GM18526 (cell line): ENCODE results near the gene GNG7.

Experiments
- POLR2A ChIP-seq: IDR thresholded peaks from 3 replicates; pipeline ENCODE4 v1.6.1; 2011; ENCODE audit not compliant: insufficient read length; ENCODE audit errors: extremely low read depth

GNG7 gene

DNA sequence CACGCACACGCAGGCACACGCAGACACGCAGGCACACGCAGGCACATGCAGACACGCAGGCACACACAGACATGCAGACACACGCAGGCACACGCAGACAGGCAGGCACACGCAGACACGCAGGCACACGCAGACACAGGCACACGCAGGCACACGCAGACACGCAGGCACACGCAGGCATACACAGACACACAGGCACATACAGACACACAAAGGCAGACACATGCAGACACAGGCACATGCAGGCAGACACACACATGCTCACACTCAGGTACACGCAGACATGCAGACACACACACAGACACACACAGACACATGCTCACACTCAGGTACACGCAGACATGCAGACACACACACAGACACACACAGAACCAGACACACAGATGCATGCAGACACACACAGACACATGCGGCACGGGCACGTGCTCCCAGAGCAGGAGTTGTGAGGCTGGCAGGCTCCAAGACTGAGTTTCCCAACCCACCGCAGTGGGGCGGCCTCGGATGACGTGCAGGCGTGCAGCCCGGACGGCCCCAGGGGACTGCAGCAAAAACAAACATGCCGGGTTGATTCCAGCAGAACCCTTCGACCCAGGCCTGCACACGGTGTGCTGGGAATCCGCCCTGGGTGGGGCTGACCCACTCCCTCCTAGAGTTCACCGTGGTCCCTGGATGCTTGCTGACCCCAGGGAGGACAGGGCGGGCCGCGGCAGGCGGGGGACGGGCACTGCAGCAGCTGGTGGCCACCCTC is 126.6 kb downstream of the GNG7 start:
- TF ChIP-seq POLR2A: no peak

DNA sequence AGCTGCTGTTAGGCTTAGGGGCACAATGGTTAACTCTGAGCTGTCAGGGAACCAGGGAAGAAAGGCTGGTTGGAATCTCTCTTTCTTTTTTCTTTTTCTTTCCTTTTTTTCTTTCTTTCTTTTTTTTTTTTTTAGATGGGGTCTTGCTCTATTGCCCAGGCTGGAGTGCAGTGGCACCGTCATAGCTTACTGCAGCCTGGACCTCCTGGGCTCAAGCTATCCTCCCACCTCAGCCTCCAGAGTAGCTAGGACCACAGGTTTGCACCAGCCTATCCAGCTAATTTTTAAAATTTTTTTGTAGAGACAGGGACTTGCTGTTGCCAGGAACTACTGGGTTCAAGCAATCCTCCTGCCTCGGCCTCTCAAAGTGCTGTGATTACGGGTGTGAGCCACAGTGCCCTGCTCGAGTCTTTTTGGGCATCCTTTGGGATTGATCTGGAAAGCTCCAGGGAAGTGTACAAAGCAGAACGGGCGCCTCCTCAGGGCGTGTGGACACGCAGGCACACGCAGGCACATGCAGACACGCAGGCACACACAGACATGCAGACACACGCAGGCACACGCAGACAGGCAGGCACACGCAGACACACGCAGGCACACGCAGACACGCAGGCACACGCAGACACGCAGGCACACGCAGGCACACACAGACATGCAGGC is 127.4 kb downstream of the GNG7 start:
- TF ChIP-seq POLR2A: no peak

DNA sequence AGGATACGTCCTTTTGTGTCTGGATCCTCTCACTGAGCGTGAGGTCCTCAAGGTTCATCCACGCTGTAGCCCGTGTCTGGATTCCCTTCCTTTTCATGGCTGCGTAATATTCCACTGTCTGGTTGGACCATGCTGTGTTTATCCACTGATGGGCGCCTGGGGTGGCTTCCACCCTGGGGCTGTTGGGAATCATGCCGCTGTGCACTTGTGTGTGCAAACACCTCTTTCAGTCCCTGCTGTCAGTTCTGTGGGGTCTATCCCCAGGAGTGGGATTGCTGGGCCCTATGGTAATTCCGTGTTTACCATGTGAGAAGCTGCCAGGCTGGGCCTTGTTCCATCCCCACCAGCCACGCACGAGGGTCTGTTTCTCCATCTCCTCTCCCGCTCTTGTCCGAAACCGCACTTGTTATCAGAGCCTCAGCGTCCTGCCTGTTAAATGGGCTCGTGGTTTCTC is 128.0 kb downstream of the GNG7 start:
- TF ChIP-seq POLR2A: no peak

DNA sequence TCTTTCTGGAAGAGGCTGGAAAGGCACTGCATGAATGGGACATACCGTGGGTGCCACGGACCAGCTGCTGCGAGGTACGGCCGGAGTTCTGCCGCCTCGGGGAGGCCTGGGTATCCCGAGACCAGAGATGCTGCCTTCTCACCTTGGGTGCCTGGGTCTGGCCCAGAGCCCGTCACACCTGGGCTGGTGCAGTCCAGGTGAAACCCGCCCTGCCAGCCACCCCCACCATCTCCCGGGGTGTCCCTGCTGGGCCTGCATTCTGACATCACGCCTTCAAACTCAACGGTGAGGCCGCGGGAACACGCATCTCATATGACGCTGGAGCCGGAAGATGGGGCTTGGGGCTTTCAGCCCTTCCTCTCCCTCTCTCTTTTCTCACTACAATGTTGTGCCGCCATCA is 128.6 kb downstream of the GNG7 start:
- no peak for TF ChIP-seq POLR2A

DNA sequence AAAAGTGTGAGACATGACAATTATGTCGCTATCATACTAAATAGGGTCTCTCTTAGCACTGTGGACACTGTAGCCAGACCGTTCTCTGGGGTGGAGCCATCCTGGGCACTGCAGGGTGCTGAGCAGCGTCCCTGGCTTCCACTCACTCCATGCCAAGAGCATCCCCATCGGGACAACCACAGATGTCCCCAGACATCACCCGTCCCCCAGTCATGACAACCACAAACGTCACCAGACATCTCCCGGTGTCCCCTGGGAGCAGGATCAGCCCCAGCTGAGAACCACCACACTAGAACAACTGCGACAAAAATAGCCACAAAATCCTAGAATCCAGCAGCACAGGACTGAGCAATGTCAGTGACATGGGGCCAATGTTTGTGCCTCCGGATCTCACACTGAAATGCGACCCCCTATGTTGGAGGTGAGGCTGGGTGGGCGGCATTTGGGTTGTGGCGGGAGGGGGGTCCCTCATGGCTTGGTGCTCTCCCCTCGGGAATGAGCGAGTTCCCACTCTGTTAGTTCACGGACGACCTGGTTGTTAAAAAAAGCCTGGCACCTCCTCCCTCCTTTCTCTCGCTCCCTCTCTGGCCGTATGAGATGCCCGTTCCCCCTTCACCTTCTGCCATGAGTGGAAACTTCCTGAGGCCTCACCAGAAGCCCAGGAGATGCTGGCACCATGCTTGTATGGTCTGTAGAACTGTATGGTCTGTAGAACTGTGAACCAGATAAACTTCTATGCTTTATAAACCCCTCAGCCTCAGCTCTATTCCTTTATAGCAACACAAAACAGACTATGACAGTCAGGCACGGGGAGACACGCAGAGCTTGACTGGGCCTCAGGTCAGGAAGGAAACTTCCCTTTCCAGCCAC is 132.7 kb downstream of the GNG7 start:
- TF ChIP-seq POLR2A: no peak

DNA sequence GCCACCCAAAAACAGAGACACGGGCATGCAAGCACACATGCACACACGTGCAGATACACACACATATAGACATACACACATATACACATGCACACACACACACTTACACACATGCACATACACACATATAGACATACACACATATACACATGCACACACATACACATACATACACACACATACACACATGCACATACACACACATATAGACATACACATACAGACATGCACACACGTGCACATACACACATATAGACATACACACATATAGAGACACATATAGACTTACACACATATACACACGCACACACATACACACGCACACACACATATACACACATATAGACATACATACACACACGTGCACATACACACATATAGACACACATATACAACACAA is 134.5 kb downstream of the GNG7 start:
- no peak for TF ChIP-seq POLR2A

DNA sequence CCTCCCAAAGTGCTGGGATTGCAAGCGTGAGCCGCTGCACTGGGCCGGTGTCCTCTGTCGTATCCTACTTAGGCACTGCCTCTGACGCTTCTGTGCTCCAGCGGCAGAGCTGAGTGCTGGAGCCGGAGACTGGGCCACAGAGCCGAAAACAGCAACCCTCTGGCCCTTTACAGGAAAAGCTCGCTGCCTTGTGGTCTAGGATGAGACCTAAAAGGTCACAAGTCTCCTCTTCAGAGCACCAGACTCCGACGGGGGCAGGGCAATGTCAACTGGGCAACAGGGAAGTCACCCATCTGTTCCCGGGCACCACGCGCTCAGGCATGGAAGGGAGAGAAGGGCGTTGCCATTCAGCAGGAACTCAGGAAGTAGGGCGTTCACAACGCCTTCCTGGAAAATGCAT is 134.9 kb downstream of the GNG7 start:
- TF ChIP-seq POLR2A: no peak

DNA sequence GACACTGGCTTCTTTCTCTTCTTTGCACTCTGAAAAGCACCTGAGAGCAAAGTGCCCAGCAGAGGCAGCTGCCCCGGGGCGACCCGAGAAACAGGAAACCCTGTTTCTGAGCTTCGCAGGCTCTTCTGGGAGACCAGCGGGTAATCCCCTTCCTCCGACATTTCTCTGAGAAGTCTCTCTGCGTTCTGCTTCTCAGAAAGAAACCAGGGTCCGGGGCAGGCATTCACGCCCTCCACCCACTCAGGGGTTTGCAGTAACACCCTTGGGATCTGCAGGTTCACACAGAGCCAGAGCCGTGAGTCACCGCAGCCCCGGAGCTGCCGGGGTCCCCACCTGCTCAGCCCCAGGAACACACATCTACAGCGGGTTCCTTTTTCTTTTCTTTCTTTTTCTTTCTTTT is 140.6 kb downstream of the GNG7 start:
- TF ChIP-seq POLR2A: peak; percentile 35

DNA sequence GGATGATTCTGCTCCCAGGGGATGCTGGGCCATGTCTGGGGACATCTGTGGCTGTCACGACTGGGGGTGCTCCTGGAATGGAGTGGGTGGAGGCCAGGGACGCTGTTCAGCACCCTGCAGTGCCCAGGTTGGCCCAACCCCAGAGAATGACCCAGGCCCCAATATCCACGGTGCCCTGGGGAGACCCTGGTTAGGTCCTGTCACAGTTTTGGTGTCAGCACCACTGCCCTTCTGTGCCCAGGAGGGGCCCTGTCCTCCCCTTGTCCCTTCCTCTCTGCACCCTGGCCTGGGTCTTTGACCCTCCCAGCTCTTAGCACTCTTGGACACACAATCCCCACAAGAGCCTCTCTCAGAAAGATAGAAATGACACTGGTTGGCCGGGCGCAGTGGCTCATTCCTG is 141.3 kb downstream of the GNG7 start:
- no peak for TF ChIP-seq POLR2A

DNA sequence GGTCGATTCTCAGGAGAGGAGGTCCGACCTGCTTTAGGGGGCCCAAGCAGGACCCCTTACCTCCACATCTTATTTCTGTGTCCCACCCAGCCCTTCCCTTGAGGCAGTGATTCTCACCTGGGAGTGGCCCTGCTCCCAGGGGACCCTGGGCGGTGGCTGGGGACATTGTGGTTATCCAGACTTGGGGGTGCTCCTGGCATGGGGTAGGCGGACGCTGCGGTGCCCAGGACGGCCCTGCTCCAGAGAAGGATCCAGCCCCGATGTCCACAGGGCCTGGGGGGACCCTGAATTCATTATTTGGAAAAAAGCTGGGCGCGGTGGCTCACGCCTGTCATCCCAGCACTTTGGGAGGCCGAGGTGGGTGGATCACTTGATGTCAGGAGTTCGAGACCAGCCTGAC is 142.1 kb downstream of the GNG7 start:
- TF ChIP-seq POLR2A: no peak

DNA sequence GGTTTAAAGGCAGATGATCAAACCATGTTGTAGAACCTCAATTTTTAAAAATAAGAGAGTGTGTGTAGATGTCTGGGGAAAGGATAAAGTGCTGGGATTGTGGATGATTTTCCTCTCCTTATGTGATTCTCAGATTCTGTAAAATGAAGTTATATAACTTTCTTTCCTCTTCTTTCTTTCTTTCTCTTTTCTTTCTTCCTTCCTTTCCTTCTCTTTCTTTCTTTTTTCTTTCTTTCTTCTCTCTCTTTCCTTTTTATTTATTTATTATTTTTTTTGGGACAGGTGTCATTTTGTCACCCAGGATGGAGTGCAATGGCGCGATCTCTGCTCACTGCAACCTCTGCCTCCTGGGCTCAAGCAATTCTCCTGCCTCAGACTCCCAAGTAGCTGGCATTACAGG is 144.0 kb downstream of the GNG7 start:
- TF ChIP-seq POLR2A: no peak

DNA sequence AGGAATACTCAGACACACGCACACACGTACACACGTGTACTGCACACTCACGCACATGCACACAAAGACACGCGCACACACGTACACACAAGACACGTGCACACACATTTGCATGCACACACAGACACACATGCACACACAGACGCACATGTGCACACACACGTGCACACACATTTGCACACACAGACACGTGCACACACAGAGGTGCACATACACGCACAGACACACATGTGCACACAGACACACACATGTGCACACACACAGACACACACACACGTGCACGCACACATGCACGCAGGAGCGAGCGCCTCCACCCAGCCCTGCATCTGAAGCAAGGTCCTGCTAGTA is 145.4 kb downstream of the GNG7 start:
- TF ChIP-seq POLR2A: no peak

DNA sequence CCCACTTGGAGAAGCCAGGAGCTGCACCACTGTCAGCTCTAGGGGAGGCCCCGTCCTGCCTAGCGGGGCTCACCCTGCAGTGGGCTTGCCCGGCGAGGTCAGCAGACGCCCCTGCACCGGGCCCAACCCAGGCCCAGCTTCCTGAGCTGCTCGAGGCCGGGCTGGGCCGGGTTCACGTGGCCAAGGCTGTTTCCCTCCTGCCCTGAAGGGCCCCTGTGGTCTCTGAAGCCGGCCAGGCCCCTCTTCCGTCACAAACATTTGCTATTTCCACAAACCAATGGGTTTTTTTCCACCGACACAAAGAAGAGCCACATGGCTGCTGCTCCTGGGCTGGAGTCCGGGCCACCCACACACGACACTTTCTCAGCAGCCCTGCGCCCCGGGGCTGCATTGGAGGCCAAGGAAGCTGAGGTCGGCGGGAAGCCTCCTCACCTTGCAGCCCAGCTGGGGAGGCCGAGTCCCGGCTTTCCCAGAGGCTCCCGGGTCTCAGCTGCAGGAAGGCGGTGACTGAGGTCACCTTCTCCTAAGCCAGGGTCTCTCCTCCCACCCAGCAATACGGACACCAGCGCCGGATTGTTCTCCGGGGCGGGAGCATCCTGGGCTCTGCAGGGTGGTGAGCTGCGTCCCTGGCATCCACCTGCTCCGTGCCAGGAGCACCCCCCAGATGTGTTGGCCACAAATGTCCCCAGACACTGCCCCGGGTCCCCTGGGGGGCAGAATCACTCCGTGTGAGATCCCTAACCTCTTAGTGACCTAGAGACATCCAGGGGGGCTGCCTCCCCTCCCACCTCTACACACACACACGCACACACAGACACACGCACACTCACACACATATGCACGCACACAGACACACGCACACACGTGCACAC is 146.0 kb downstream of the GNG7 start:
- no peak for TF ChIP-seq POLR2A

DNA sequence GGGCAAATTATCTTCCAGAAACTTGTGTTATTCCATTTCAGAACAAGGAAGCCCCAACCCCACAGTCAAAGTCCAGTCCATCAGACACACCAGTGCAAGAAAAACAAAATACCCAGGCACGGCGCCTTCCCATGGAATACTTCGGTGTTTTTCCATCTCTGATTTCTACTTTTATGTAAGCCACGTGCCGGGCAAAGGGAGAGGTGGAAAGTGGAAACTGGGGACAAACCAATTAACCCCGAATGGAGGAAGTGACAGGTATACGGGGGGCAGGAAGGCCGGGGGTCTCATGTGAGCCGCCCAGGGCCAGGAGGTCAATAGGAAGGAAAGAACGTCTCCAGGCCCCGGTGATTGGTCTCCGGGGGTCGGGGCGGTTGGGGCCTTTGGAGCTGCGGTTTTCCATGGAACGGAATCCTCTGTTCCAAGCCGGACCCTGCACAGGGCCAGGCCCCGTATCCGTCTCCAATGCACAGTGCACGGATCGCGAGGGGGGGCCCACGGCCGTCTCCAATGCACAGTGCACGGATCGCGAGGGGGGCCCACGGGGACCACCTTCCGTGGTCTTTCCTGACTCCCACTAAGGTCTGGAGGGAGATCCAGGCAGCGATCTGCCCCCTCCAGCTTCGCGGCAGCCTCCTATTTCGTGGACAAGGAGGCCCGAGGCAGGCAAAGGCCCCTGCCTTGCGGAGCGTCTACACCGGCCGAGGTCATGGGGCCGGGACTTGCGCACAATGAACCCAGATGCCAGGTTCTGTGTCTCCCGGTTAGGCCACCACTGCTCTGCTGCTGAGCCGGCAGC is 146.9 kb downstream of the GNG7 start:
- no peak for TF ChIP-seq POLR2A
